Spleen (tissue), 11 donors: ENCODE measurements around the gene PKIB. TPM values are rescaled to one million over a fixed set of nuclear protein-coding genes. Genes with fewer than 3 reads are reported as not detected.

Experiments
- DNase-seq: peaks from one replicate; pipeline ENCODE4 v3.0.0-alpha.2; 2020
- H3K27ac ChIP-seq, 8 donors: fragments of 200-600 bp; sonication (generic) in 7 of 8; 1 replicate in 4 of 8; 2 replicates in 4 of 8; pipeline versions ENCODE4 v1.5.0 to v1.8.0; 2016 to 2021; ENCODE audit warnings: inconsistent platforms in 4 of 8, mild to moderate bottlenecking in 4 of 8, moderate library complexity in 1 of 8
- H3K27me3 ChIP-seq, 7 donors: fragments of 200-600 bp; sonication (generic) in 6 of 7; replicated peaks in 1 of 7; 1 replicate in 4 of 7; 2 replicates in 3 of 7; pipeline versions ENCODE4 v1.5.0 to v1.8.0; 2016 to 2021; ENCODE audit warnings: inconsistent platforms in 3 of 7, mild to moderate bottlenecking in 1 of 7
- H3K36me3 ChIP-seq, 6 donors: fragments of 200-600 bp; sonication (generic) in 5 of 6; 1 replicate in 4 of 6; 2 replicates in 2 of 6; pipeline versions ENCODE4 v1.5.0 to v1.8.0; 2016 to 2021; ENCODE audit warnings: inconsistent platforms in 2 of 6
- H3K4me1 ChIP-seq, 6 donors: fragments of 200-600 bp; sonication (generic) in 5 of 6; 1 replicate in 3 of 6; 2 replicates in 3 of 6; pipeline versions ENCODE4 v1.5.0 to v1.8.0; 2016 to 2021; ENCODE audit warnings: inconsistent platforms in 3 of 6
- H3K4me3 ChIP-seq, 8 donors: fragments of 200-600 bp; sonication (generic) in 7 of 8; 1 replicate in 4 of 8; 2 replicates in 4 of 8; pipeline versions ENCODE4 v1.5.0 to v1.8.0; 2016 to 2021; ENCODE audit warnings: inconsistent platforms in 4 of 8, mild to moderate bottlenecking in 4 of 8, moderate library complexity in 2 of 8
- H3K9me3 ChIP-seq, 8 donors: fragments of 200-600 bp; sonication (generic) in 7 of 8; 1 replicate in 4 of 8; 2 replicates in 4 of 8; pipeline versions ENCODE4 v1.5.0 to v1.8.0; 2016 to 2021; ENCODE audit warnings: inconsistent platforms in 4 of 8
- CTCF ChIP-seq, 11 experiments: fragments of 200-600 bp in 7 of 11; fragments of 450-650 bp in 4 of 11; sonication (generic) in 4 of 11; IDR thresholded peaks in 8 of 11; conservative IDR thresholded peaks in 3 of 11; 1 replicate in 7 of 11; 2 replicates in 4 of 11; pipeline versions ENCODE4 v1.4.0 to v1.8.0; 2016 to 2021; ENCODE audit warnings: antibody characterized with exemption in 11 of 11, inconsistent platforms in 4 of 11, mild to moderate bottlenecking in 1 of 11
- POLR2A ChIP-seq, 3 donors: fragments of 450-650 bp; IDR thresholded peaks; one replicate each; pipeline ENCODE4 v1.5.1; 2017; ENCODE audit warnings: antibody characterized with exemption in 3 of 3, mild to moderate bottlenecking in 1 of 3
- POLR2AphosphoS5 ChIP-seq, 3 donors: sonication (generic); formaldehyde crosslinking; IDR thresholded peaks; one replicate each; pipeline ENCODE4 v1.5.1; 2017; ENCODE audit warnings: antibody characterized with exemption in 3 of 3
- WGBS, 5 donors: extraction: QIAGEN DNeasy Blood & Tissue Kit in 3 of 5; methylation state at CpG; one replicate each; pipeline versions ENCODE4 v1.1.5 to v1.1.7; 2013 to 2018; 5-methylcytosine and 5-hydroxymethylcytosine counted together
- intact Hi-C: fragments of 100-400 bp; cut with DNase I; formaldehyde crosslinking; loops from one replicate; pipeline ENCODE4 v1.15.0; 2023; ENCODE audit warnings: low total_unique reads
- polyA plus RNA-seq, 3 donors: library from polyadenylated mRNA; stranded (reverse); fragments of 200-250 nt; gene quantifications; one replicate each; pipeline ENCODE4 v1.2.1, GENCODE V29; 2013
- total RNA-seq, 7 donors: library from RNA; depleted of rRNA in 3 of 7; stranded (reverse); fragments of >200 nt in 3 of 7; fragmentation: NEBNext Ultra II Directional in 4 of 7; extraction: Animal tissue kit (Norgen Biotek cat#: 25700) in 4 of 7; gene quantifications; one replicate each; pipeline versions ENCODE4 v1.1.0 to v1.2.1, GENCODE V29; 2016 to 2021
- donor health status: healthy with polysubstance abuse.
- donor health status: DM: no; HTN: no; CAD: no; lungs with moderate emphysema.
- donor health status: DM: no; HTN: no; CAD: no.
- donor health status: Bipolar disorder and iron deficiency.
- donor health status: healthy.
- donor health status: DM: no; HTN: no; CAD: no.
- donor health status: DM: yes; HTN: yes; CAD: no.

PKIB gene
- total and polyA plus RNA-seq, 10 donors, result 0.85 to 3.0 (median 1.4) TPM; not detected in 2

- intact Hi-C loops, result no loop called here
- Histone ChIP-seq H3K36me3 (no peaks in the 10 kb centered on the region), H3K9me3 (no peaks in the 10 kb centered on the region), H3K4me1 (peaks cover 0 to 7% (median 2%) of the 10 kb centered on the region in 6 donors), H3K27ac (peak overlapping the region in 2 of 8 donors; percentile 15 to 37), H3K27me3 (no peaks in the 10 kb centered on the region), H3K4me3 (no peak overlapping the region)
- TF ChIP-seq POLR2AphosphoS5 (IDR thresholded peaks at IDR 0.05), result no peak
- no peak for TF ChIP-seq CTCF (IDR thresholded peaks at IDR 0.05 in 8 of 11, conservative IDR thresholded peaks at IDR 0.05 in 3 of 11)
- TF ChIP-seq POLR2A (IDR thresholded peaks at IDR 0.05), result no peak
- 18 to 61% (median 31%) methylated on average over 1 of the region's 1 CpG for WGBS, 5 donors
- no peak for DNase-seq
These were observed 148.7 kb downstream of the PKIB start for GRCh38 chr6:122758927-122759334.

- no peak for DNase-seq
- intact Hi-C loops, result no loop called here
- TF ChIP-seq POLR2AphosphoS5 (IDR thresholded peaks at IDR 0.05) (no peak), POLR2A (IDR thresholded peaks at IDR 0.05) (no peak), CTCF (IDR thresholded peaks at IDR 0.05 in 8 of 11, conservative IDR thresholded peaks at IDR 0.05 in 3 of 11) (no peak)
- H3K27ac ChIP-seq, result no peak overlapping the region
- no peaks in the 10 kb centered on the region for H3K36me3 ChIP-seq
- no peaks in the 10 kb centered on the region for H3K4me1 ChIP-seq
- no peaks in the 10 kb centered on the region for H3K27me3 ChIP-seq
- H3K9me3 ChIP-seq, result no peaks in the 10 kb centered on the region
- no peak overlapping the region for H3K4me3 ChIP-seq
These were observed 150.1 kb downstream of the PKIB start for GRCh38 chr6:122760330-122760729.

- no peaks in the 10 kb centered on the region for H3K36me3 ChIP-seq
- peaks cover 0 to 8% (median 0%) of the 10 kb centered on the region in 6 donors for H3K4me1 ChIP-seq
These were observed 156.1 kb downstream of the PKIB start for GRCh38 chr6:122766256-122766655.

More at GRCh38 chr6:122766256-122766655, 156.1 kb downstream of the PKIB start:
- no peaks in the 10 kb centered on the region for H3K9me3 ChIP-seq
- no peak overlapping the region for H3K4me3 ChIP-seq
- H3K27me3 ChIP-seq, result no peaks in the 10 kb centered on the region
- DNase-seq, result no peak
- intact Hi-C loops, result no loop called here
- no peak overlapping the region for H3K27ac ChIP-seq
- TF ChIP-seq POLR2A (IDR thresholded peaks at IDR 0.05), result no peak
- no peak for TF ChIP-seq CTCF (IDR thresholded peaks at IDR 0.05 in 8 of 11, conservative IDR thresholded peaks at IDR 0.05 in 3 of 11)
- no peak for TF ChIP-seq POLR2AphosphoS5 (IDR thresholded peaks at IDR 0.05)
